GM12872 (cell line): ENCODE data around the gene ZNF441.

Source experiments
- CTCF ChIP-seq: IDR thresholded peaks from 3 replicates; pipeline ENCODE4 v1.5.1; 2011; ENCODE audit warnings: low read depth, mild to moderate bottlenecking, low read length, moderate library complexity; ENCODE audit not compliant: insufficient read depth

ZNF441 gene

DNA sequence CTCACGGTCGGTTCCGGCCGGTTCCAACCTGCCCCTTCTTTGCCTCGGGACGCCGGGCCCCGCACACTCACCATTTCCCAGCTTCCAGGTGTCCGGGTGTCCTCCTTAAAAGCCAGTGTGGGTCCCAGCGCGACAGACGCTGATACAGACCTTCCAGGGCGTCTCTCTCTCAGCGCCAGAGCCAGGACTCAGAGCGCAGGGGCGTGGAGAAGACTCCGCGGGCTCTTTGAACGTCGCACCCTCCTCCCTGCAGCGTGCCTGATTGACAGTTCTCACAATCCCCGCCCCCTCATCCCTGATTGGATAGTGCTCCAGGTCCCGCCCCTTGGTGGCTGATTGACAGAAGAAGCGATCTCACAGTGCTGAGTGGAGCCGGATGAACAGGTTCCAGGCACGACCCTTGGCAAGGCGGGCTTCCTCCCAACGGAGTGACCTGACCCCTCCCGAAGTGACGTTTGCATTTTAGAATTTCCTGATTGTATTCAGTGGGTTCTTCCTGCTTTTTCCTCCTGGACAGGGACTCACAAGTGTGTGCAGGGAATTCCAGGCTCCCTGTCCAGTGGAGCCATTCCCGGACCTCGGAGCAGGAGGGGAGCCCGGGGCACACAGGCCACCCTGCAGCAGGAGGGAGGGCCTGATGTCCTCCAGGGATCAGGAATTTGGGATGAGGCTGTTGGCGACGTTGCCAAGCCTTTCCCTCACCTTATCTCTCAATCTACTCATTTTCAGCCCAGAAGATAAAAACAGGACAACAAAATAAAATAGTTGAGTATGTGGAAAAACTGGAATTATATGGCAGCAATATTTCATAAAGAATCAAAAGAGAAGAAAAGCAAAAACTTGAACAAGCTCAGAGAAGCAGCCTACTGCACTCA, 27.8 kb upstream of the ZNF441 start, which contains the start of gene ZNF823:
Gene ZNF823, minus strand, starts transcription at position 201 of the 875 bp plus-strand sequence. Its CDS starts 127 bp downstream, at position 74.
- no peak for TF ChIP-seq CTCF

DNA sequence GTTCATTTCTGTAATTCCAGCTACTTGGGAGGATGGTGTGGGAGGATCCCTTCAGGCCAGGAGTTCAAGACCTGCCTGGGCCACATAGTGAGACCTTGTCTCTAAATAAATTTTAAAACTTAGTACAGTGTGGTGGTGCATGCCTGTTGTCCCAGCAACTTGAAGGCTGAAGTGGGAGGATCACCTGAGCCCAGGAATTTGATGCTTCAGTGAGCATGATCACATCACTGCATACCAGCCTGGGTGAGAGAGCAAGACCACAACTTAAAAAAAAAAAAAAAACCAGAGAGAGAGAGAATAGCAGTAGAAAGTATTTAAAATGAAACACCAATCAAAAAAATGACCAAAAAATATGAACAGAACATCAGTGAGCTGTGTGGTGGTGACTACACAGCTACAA, 20.9 kb upstream of the ZNF441 start:
- no peak for TF ChIP-seq CTCF

GRCh38 chr19:11747277-11747676, 19.5 kb upstream of the ZNF441 start:
- no peak for TF ChIP-seq CTCF

DNA sequence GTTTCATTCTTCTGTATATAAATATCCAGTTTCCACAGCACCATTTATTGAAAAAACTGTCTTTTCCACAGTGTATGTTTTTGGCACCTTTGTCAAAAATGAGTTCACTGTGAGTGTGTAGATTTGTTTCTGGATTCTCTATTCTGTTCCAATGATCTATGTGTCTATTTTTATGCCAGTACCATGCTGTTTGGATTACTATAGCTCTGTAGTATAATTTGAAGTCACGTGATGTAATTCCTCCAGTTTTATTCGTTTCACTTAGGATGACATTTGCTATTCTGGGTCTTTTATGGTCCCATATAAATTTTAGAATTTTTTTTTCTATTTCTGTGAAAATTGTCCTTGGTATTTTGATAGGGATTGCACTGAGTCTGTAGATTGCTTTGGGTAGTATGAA, 17.0 kb upstream of the ZNF441 start:
- TF ChIP-seq CTCF: no peak

- TF ChIP-seq CTCF: no peak
Measured at GRCh38 chr19:11752244-11752736, 14.5 kb upstream of the ZNF441 start.

- no peak for TF ChIP-seq CTCF
Measured at GRCh38 chr19:11754663-11755062, 12.1 kb upstream of the ZNF441 start.

DNA sequence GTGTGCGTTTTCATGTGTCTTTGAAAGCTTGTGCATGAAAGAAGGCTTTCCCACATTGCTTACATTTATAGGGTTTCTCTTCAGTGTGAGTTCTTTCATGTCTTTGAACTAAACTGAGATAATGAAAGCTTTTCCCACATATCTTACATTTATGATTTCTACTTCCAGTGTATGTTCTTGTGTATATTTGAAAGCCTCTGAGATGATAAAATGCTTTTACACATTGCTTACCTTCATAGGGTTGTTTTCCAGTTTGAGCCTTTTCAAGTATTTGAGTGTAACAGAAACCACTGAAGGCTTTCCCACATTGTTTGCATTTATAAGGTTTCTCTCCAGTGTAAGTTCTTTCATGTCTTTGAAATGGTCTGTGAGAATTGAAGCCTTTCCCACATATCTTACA, 9.8 kb upstream of the ZNF441 start:
- no peak for TF ChIP-seq CTCF
